GM18951 (cell line): ENCODE results near the gene RINL.

ENCODE experiments used
- POLR2A ChIP-seq: IDR thresholded peaks from 4 replicates; pipeline ENCODE4 v1.6.1; 2011; ENCODE audit warnings: mild to moderate bottlenecking; ENCODE audit not compliant: insufficient read length, insufficient read depth; ENCODE audit errors: extremely low read depth
- in situ Hi-C: fragments of 300-500 bp; cut with MboI; formaldehyde crosslinking; loops from one replicate; pipeline ENCODE4 v1.12.0; 2022; ENCODE audit warnings: low sequenced_read_pairs, mixed read lengths, inconsistent platforms; ENCODE audit not compliant: unreplicated experiment

RINL gene, protein sequence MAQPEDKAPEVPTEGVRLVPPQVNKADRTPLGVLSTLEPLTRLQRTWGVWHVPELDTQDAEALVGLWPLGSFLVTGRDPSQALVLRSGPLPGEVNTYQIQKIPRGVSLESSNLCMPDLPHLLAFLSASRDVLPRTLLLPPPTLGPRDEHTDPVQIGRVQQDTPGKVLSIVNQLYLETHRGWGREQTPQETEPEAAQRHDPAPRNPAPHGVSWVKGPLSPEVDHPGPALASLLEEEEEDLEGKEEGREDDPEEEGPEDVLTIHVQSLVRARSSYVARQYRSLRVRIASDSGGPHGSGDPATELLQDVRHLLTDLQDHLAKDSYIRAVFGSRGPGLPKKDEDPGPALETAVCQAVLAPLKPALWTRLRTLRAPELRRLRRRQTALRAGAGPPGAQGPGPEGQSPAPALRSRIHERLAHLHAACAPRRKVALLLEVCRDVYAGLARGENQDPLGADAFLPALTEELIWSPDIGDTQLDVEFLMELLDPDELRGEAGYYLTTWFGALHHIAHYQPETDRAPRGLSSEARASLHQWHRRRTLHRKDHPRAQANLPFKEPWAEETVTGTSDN

DNA sequence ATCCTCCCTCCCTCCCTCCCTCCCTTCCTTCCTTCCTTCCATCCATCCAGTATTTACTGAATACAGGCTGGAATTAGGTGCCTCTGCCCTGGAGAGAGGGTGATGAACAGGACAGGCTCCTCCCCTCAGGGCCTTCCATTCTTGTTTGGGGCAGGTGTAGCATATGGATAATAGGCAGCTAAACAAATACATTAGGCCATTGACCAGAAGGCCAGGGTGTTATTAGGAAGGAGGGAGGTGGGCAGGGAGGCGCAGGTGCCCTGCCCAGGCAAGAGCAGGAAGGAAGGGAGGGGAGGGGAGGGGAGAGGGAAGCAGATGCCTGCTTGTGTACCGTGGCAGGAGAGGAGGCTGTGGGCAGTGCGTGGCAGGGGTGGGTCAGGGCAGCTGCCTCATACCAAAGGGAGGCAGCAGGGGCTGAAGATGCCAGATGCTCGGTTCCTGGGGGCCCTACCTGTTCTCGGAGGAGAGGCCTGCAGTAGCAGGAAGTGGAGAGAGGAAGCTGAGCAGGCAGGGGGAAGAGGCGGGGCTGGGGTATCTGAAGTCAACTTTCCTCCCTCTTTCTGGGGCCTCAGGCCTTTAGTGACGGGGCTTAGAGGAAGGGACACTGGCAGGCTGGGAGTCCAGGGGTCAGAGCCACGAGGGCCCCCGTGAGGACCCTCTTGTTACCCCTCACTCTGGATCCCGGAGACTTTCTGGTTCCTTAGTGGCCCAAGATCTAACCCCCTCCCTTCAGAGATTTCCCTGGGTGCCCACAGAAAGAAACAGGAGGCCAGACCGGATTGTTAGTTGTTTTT, at the start of gene RINL:
Gene RINL, minus strand, starts transcription at position 495 of the 794 bp plus-strand sequence. CDS start 1,533 bp downstream, outside the sequence.
- in situ Hi-C loops = no loop called here

DNA sequence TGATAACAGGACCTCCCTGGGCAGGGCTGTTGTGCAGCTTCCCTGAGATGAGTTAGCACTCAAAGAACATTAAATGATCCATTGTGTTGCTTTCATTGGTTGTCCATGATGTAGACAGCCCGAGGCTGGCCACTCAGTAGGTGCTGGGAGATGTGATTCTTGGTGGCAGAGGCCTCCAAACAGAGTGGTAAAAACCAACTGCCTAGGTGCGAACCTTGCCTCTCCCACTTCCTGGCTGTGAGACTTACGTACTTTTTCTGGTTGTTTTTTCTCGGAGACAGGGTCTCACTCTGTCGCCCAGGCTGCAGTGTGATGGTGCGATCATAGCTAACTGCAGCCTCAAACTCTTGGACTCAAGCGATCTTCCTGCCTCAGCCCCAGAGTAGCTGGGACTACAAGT, 46.3 kb upstream of the RINL start:
- in situ Hi-C loops = no loop called here
- no peak for TF ChIP-seq POLR2A

More for the DNA sequence above, at the start of gene RINL:
- TF ChIP-seq POLR2A = peak; percentile 80

DNA sequence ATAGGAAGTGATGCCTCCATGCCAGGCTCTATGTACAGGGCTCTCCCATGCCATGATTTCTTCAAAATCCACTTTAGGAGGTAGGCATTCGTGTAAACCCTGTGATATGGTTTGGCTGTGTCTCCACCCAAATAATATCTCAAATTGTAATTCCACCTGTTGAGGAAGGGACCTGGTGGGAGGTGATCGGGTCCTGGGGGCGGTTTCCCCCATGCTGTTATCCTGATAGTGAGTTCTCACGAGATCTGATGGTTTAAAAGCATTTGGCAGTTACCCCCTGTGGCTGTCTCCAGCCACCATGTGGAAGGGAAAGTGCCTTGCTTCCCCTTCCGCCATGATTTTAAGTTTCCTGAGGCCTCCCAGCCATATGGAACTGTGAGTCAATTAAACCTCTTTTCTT, 44.4 kb upstream of the RINL start:
- TF ChIP-seq POLR2A = no peak
- in situ Hi-C loops = no loop called here

DNA sequence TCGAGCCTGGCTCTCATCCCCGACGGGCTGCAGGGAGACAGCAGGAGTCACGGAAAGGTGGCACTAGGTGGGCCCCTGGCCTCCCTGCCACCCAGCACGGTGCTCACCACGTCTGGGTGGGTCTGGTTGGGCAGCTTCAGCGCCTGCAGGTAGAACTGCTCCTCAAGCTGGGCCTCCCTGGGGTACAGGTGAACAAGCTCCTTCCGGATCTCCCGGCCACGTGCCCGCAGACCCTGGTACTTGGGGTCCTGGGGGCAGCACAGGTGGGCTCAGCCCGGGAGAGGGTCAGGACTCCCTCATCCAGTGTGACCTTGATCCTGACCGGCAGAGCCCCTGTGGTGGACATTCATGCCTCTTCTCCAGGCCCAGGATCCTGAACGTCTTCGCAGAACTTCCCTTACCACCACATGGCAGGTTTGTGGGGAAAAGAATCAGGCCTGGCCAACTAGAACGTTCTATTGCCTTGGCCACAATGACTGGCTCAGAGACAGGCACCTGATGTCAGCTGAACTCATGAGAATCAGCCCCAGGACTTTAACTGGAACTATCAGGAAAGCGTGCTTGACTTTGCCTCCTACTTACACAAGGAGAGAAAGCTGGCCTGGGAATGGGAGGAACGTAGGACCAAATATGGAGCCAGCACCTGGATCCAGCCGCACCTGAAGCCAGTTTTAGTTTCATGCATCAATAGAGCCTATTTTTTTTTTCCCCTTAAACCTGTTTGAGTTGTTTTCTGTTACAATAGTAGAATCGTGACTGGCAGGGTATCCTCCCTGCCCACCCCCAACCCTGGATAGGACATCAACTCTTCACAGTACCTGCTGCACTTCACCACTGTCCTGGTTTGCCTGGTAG, 43.6 kb upstream of the RINL start:
- in situ Hi-C loops = no loop called here
- TF ChIP-seq POLR2A = no peak

DNA sequence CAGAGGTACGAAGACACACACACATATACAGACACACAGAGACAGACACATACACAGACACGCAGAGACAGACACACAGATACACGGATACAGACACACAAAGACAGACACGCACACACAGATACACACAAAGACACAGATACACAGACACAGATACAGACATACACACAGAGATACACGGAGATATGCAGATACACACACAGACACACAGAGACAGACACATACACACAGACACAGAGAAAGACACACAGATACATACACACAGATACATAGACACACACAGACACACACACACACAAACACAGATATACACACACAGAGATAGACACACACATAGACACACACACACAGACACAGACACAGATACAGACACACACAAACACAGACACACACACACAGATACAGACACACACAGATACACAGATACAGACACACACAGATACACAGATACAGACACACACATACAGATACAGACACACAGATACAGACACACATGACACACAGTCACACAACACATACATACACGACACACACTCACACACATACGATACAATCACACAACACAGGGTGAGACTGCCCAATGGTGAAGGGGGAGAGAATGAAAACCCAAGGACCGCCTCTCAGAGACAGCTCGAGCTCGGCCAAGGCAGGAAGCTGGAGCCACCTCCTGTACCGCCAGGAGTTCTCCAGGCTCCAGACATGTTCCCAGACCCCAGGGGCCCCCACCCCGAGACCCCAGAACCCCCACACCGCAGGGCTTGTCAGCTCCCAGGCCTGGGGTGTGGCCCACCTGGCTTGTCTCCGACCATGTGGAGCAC, 42.7 kb upstream of the RINL start:
- no peak for TF ChIP-seq POLR2A
- in situ Hi-C loops = no loop called here

DNA sequence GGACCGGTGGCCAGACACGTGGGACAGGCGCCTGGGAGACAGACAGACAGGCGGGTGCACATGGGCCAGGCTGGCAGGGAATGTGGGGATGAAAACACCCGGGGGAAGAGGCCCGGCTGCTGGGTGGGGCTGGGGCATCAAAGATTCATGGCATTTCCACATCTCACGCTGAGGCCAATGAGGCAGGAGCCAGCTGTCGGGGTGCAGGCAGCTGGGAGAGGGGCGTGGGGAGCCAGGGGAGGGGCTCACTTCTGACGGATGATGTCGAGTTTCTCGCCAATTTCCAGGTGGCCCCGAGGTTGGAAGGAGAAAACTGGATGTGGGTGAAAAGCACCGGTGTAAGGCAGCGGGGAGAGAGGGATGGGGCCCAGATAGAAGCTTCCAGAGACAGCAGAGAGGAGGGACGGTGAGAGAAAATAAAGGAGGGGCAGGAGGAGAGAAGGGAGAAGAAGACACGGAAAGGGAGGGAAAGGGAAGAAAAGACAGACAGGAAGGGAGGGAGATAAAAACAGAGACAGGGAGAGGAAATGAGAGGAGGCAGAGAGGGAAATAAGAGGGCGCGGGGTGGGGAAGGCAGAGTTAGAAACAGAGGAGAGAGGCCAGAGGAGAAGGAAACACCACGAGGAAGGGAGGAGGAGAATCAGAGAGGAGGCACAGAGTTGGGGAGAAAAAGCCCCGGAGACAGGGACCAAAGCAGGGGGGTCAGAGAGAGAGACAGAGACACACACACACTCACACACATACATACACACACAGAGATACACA, 41.9 kb upstream of the RINL start:
- in situ Hi-C loops = no loop called here
- no peak for TF ChIP-seq POLR2A

DNA sequence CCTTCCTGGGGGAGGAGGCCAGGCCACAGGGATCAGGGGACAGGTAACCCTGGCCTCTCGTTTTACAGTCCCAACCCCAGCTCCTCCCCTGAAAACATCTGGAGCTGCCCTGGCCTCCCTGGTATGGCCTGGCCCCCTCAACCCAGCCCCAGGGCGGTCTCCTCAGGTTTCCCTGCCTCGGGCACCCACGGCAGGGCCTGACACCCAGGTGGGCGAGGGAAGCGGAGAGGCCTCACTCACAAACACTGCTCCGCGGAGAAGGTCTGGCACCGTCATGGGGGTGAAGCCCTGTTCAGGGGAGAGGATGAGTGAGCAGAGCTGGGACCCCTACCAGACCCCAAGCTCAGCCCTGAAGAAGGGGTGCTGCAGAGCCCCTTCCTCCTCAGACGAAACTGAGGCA, 40.5 kb upstream of the RINL start:
- in situ Hi-C loops = no loop called here
- TF ChIP-seq POLR2A = no peak

DNA sequence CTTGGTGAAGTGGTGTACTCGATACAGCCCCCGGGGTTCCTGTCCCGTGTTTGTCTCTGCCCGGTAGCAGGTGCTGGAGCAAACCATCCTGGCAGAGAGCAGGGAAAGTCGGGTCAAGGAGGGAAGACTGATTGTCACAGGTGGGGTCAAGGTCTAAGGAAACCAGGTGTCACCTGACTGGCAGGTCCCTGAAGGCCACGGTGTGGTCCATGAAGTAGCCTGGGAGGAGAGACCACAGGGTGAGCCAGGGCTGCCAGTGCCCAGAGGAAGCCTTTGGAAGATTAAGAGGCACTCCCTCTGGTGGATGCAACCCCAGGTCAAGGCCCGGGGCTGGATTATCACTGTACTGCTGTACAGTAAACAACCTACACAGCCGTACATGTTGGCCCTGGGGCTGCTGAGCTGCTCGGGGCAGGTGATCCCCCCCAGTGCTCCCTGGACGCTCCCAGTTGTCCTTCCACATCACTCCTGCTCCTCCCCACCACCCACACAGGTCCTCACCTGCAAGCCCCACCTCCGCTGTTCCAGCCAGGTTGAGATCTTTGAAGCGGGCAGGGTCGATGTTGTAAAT, 39.9 kb upstream of the RINL start:
- TF ChIP-seq POLR2A = no peak
- in situ Hi-C loops = no loop called here

DNA sequence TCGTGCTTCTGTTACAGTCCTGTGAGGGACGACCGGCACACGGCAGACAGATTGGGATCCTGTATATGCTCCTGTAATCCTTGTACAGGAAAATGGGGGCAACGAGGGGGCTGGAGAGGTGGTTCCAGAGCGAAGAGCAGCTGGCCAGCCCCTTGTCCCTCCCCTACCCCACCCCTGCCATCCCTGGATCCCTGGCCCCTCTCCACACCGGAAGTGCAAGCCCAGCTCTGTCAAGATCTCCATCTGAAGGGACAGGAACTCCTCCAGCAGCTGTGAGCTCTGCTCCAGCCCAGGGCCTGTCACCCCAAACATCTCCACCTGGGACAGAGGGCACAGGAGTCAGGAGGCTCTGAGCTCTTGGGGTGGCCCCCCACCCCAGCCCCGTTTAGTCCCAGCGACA, 39.4 kb upstream of the RINL start:
- in situ Hi-C loops = no loop called here
- no peak for TF ChIP-seq POLR2A

DNA sequence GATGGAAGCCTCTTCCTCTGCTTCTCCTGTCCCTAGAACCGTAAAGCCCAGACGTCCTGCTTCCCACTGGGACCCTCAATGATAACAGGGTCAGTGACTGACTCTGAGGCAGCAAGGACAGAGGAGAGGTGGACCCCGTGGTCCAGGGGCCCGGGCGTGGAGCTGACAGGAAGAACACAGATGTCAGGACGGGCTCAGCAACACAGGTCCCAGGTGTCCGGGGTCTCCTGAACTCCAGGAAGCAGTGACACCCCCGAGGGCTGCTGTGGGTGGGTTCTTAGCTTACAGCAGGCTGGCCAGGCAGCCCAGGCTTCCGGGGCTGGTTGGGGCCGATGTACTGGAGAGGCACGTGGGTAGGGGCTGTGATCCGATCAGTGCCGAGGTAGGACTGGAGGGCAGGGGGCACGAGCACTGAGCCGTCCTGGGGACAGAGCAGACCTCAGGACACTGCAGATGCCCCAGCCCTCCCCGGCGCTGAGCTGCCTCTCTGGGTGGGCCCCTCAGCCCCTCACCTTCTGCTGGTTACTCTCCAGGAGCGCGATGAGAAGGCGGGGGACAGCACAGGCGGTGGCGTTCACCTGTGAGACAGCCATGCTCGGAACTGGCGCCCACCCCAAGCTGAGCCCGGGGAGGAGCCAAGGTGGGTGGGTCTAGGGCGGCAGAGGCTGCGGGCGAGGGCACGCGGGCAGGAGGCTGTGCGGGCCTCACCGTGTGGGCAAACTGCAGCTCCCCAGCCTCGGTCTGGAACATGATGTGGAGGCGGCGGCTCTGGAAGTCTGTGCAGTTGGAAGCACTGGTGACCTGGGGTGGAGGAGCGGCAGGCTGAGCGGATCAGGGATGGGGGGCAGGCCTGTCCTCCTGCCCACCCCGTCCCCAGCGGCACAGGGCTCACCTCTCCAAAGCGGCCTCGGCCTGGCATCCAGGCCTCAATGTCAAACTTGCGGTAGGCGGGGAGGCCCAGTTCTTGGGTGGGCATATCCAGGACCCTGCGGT, 37.5 kb upstream of the RINL start:
- no peak for TF ChIP-seq POLR2A
- in situ Hi-C loops = no loop called here

DNA sequence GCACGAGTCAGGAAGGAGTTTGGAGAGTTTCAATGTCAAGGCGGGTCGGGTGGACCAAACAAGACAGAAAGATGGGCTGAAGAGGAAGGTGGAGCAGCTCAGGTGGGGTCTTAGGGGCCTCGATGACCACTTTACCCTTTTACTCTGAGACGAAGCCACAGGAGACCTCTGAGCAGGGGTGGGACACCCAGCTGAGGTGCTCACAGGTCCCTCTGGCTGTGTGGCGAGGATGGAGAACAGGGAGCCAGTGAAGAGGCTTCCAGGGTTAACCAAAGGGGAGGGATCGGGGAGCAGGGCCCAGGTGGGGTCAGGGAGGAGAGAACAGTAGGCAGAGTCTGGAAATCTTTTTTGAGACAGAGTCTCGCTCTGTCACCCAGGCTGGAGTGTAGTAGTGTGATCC, 35.9 kb upstream of the RINL start:
- in situ Hi-C loops = no loop called here
- TF ChIP-seq POLR2A = no peak
